ENCODE data around the gene ACACB.

Gene ACACB

GRCh38 chr12:109274381-109274780 lies 158.0 kb downstream of the ACACB start:
- no peak for DNase-seq (ENCODE audit: low read depth)
- no peak overlapping the region for H3K4me3 ChIP-seq (ENCODE audit: low read depth, low read length)
- no peak for TF ChIP-seq CTCF (IDR thresholded peaks at IDR 0.05; ENCODE audit: insufficient read depth, low read depth, low read length, missing control alignments)

- H3K4me3 ChIP-seq (ENCODE audit: low read depth, low read length), result no peak overlapping the region
- DNase-seq (ENCODE audit: low read depth), result no peak
- TF ChIP-seq CTCF (IDR thresholded peaks at IDR 0.05; ENCODE audit: insufficient read depth, low read depth, low read length, missing control alignments), result no peak
Measured at GRCh38 chr12:109275173-109275572, 158.8 kb downstream of the ACACB start.

- TF ChIP-seq CTCF (IDR thresholded peaks at IDR 0.05; ENCODE audit: insufficient read depth, low read depth, low read length, missing control alignments), result no peak
- no peak for DNase-seq (ENCODE audit: low read depth)
- H3K4me3 ChIP-seq (ENCODE audit: low read depth, low read length), result no peak overlapping the region
Measured at GRCh38 chr12:109276160-109276559, 159.8 kb downstream of the ACACB start.

GRCh38 chr12:109277255-109277898 lies 161.0 kb downstream of the ACACB start:
- no peak for TF ChIP-seq CTCF (IDR thresholded peaks at IDR 0.05; ENCODE audit: insufficient read depth, low read depth, low read length, missing control alignments)
- DNase-seq (ENCODE audit: low read depth), result no peak
- H3K4me3 ChIP-seq (ENCODE audit: low read depth, low read length), result no peak overlapping the region

GRCh38 chr12:109277899-109278762 lies 161.7 kb downstream of the ACACB start:
- TF ChIP-seq CTCF (IDR thresholded peaks at IDR 0.05; ENCODE audit: insufficient read depth, low read depth, low read length, missing control alignments), result no peak
- H3K4me3 ChIP-seq (ENCODE audit: low read depth, low read length), result no peak overlapping the region
- DNase-seq (ENCODE audit: low read depth), result no peak

GRCh38 chr12:109278912-109279311 lies 162.5 kb downstream of the ACACB start:
- TF ChIP-seq CTCF (IDR thresholded peaks at IDR 0.05; ENCODE audit: insufficient read depth, low read depth, low read length, missing control alignments), result no peak
- H3K4me3 ChIP-seq (ENCODE audit: low read depth, low read length), result no peak overlapping the region
- no peak for DNase-seq (ENCODE audit: low read depth)
